Bronchial epithelial cell (primary cell): ENCODE data around the gene FIBCD1. TPM values are rescaled to one million over a fixed set of nuclear protein-coding genes. Genes with fewer than 3 reads are reported as not detected.

Experiments
- DNase-seq: peaks from one replicate; pipeline ENCODE4 v3.0.0-alpha.2; 2010; ENCODE audit warnings: low read depth
- FAIRE-seq: peaks from 2 replicates; lab custom pipeline; 2011; peaks lifted over from hg19 to GRCh38; lab: Jason Lieb, UNC
- H3K27me3 ChIP-seq: 2 replicates; pipeline ENCODE4 v1.5.1; 2011; ENCODE audit warnings: low read length; ENCODE audit not compliant: control insufficient read depth, insufficient read depth
- H3K36me3 ChIP-seq: 2 replicates; pipeline ENCODE4 v1.5.1; 2011; ENCODE audit warnings: low read length; ENCODE audit not compliant: control insufficient read depth, insufficient read depth
- H3K4me3 ChIP-seq: 2 replicates; pipeline ENCODE4 v1.5.1; 2011; ENCODE audit warnings: mild to moderate bottlenecking, low read depth, low read length, control low read depth
- CTCF ChIP-seq: IDR thresholded peaks from 2 replicates; pipeline ENCODE4 v1.5.1; 2011; ENCODE audit warnings: mild to moderate bottlenecking, moderate library complexity, low read length, control low read depth, inconsistent platforms; ENCODE audit not compliant: insufficient read depth, severe bottlenecking
- total RNA-seq: library from RNA; depleted of rRNA; stranded (reverse); fragments of >200 nt; gene quantifications from 2 replicates; pipeline ENCODE4 v1.2.1, GENCODE V29; 2014

FIBCD1 gene
- total RNA-seq, 1 donor from 2014 or later: 0.26 TPM

GRCh38 chr9:130871395-130872062 is 67.5 kb downstream of the FIBCD1 start:
- no peak for TF ChIP-seq CTCF

GRCh38 chr9:130870491-130871381 is 68.3 kb downstream of the FIBCD1 start:
- H3K4me3 ChIP-seq: no peak overlapping the region
- TF ChIP-seq CTCF: no peak

More at GRCh38 chr9:130871395-130872062, 67.5 kb downstream of the FIBCD1 start:
- FAIRE-seq: no peak
- no peaks in the 10 kb centered on the region for H3K27me3 ChIP-seq
- H3K36me3 ChIP-seq: peaks cover 29% of the 10 kb centered on the region
- no peak for DNase-seq
- H3K4me3 ChIP-seq: no peak overlapping the region

GRCh38 chr9:130869250-130869649 is 69.8 kb downstream of the FIBCD1 start:
- DNase-seq: no peak
- no peak for TF ChIP-seq CTCF
- peaks cover 28% of the 10 kb centered on the region for H3K36me3 ChIP-seq
- H3K4me3 ChIP-seq: no peak overlapping the region
- FAIRE-seq: no peak
- H3K27me3 ChIP-seq: no peaks in the 10 kb centered on the region

More at GRCh38 chr9:130870491-130871381, 68.3 kb downstream of the FIBCD1 start:
- no peak for FAIRE-seq
- Histone ChIP-seq H3K36me3 (peaks cover 29% of the 10 kb centered on the region), H3K27me3 (no peaks in the 10 kb centered on the region)
- DNase-seq: no peak

GRCh38 chr9:130868230-130868629 is 70.8 kb downstream of the FIBCD1 start:
- no peak for TF ChIP-seq CTCF
- Histone ChIP-seq H3K4me3 (no peak overlapping the region), H3K27me3 (no peaks in the 10 kb centered on the region), H3K36me3 (peaks cover 21% of the 10 kb centered on the region)
- FAIRE-seq: no peak
- no peak for DNase-seq

- H3K36me3 ChIP-seq: peaks cover 19% of the 10 kb centered on the region
- no peak for FAIRE-seq
- DNase-seq: no peak
Measured at GRCh38 chr9:130867556-130867955, 71.5 kb downstream of the FIBCD1 start.

More at GRCh38 chr9:130867556-130867955, 71.5 kb downstream of the FIBCD1 start:
- no peak for TF ChIP-seq CTCF
- Histone ChIP-seq H3K27me3 (no peaks in the 10 kb centered on the region), H3K4me3 (no peak overlapping the region)
